DOHH2 (cell line): ENCODE measurements around the gene THBS3.
A peak's percentile ranks its signal among the peaks of the same experiment; 100 is the strongest.

ENCODE experiments used
- EZH2phosphoT487 ChIP-seq: fragments of 200-600 bp; sonication (generic); IDR thresholded peaks from 2 replicates; pipeline ENCODE4 v1.6.1; 2017; ENCODE audit warnings: borderline replicate concordance, mild to moderate bottlenecking, antibody characterized with exemption, low read length, moderate library complexity, mixed read lengths
- TF ChIP-seq, protein P1 (sequence below): fragments of 200-600 bp; sonication (generic); IDR thresholded peaks from one replicate; pipeline ENCODE4 v1.5.1; 2014; ENCODE audit warnings: antibody characterized with exemption, mild to moderate bottlenecking, low read depth, low read length; ENCODE audit not compliant: poor library complexity, severe bottlenecking

- TF ChIP-seq, protein P1, sequence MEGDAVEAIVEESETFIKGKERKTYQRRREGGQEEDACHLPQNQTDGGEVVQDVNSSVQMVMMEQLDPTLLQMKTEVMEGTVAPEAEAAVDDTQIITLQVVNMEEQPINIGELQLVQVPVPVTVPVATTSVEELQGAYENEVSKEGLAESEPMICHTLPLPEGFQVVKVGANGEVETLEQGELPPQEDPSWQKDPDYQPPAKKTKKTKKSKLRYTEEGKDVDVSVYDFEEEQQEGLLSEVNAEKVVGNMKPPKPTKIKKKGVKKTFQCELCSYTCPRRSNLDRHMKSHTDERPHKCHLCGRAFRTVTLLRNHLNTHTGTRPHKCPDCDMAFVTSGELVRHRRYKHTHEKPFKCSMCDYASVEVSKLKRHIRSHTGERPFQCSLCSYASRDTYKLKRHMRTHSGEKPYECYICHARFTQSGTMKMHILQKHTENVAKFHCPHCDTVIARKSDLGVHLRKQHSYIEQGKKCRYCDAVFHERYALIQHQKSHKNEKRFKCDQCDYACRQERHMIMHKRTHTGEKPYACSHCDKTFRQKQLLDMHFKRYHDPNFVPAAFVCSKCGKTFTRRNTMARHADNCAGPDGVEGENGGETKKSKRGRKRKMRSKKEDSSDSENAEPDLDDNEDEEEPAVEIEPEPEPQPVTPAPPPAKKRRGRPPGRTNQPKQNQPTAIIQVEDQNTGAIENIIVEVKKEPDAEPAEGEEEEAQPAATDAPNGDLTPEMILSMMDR = peak; percentile 91
- no peak for TF ChIP-seq EZH2phosphoT487
Observed at GRCh38 chr1:155176544-155177071, 31.1 kb downstream of the THBS3 start.
